ENCODE measurements around the gene FIGLA.

The FIGLA gene

GRCh38 chr2:70790136-70790828, at the start of gene FIGLA:
Gene FIGLA, minus strand, starts transcription at chr2:70790643. Its CDS starts 5 bp downstream, at chr2:70790638.
- no peak for DNase-seq

GRCh38 chr2:70837980-70838925, 47.8 kb upstream of the FIGLA start:
- no peak for DNase-seq

GRCh38 chr2:70835643-70836042, 45.2 kb upstream of the FIGLA start, which contains the start of gene CD207:
Gene CD207, minus strand, starts transcription at chr2:70835816. Its CDS starts 40 bp downstream, at chr2:70835776.
- no peak for DNase-seq

GRCh38 chr2:70834881-70835280, 44.4 kb upstream of the FIGLA start:
- no peak for DNase-seq

DNA sequence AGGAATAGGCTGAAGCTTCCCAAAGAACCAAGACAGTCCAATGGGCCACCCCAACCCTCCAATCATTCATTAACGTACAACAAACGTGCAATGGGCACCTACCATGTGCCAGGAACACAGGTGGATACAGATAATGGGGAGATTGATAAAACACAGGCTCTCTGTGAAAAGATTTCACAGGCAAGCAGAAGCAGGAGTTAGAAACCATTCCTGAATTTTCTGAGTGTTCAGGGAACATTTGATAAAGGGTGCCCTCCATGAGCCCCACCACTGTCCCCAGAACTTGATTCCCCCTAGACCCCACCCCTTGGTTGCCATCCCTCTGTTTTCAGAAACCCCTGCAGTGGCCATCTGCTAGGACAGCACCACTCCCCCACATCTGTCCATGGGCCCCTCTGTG, 43.7 kb upstream of the FIGLA start:
- no peak for DNase-seq

DNA sequence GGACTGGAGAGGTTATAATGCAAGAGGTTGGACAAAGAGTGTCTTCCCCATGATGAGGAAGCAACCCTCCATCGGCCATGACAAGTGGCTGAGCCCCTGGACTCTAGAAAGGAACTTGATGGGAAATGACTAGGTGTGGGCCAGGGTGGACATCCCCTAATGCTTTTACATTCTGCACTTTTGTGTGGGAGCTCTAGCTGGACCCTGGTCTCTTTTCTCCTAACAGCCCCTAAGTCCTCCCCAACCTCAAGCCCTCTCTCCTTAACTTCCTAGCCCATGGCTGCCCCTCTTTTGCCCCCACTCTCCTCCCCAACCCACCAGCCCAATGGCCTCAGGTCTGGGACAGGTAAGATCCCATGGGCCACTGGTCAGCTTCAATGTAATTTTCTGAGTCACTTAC, 42.8 kb upstream of the FIGLA start:
- DNase-seq: no peak

- DNase-seq: no peak
Measured at GRCh38 chr2:70832386-70832785, 41.9 kb upstream of the FIGLA start.

- DNase-seq: no peak
Measured at GRCh38 chr2:70831861-70832260, 41.4 kb upstream of the FIGLA start.

DNA sequence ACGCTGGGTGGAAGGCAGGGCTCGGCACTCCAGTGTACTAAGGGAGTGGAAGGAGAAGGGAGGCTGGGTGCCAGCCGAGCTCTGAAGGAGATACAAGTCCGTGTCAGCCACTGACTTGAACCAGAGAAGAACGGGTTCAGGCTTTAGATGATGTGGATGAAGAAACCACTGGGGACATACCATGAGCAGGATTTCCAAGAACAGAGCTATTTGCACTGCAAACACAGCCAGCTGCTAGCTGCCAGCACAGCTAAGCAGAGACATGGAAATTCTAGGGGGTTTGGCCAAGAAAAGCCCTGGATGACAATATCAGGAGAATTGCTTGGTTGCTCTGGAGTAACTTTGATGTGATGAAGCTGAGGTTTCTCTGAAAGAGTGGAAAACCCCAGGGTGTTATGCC, 39.9 kb upstream of the FIGLA start:
- DNase-seq: no peak

DNA sequence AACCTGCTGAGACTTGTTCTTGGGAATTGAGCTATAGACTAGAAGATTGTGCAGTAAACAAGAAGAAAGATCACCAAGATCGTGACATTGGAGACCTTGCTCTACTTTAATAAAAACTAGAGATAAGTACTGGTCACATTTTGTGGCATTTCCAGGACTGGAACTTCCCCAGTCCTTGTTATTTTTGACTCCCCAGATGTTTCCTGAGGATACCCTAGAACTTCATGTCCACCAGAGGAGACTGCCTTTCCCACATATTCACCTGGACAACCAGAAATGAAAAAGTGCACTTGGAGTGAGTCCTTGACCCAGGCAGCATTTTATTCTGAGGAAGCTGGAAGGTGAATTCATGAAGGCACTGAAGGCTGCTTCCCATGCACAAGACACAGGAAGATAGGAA, 39.5 kb upstream of the FIGLA start:
- DNase-seq: no peak

DNA sequence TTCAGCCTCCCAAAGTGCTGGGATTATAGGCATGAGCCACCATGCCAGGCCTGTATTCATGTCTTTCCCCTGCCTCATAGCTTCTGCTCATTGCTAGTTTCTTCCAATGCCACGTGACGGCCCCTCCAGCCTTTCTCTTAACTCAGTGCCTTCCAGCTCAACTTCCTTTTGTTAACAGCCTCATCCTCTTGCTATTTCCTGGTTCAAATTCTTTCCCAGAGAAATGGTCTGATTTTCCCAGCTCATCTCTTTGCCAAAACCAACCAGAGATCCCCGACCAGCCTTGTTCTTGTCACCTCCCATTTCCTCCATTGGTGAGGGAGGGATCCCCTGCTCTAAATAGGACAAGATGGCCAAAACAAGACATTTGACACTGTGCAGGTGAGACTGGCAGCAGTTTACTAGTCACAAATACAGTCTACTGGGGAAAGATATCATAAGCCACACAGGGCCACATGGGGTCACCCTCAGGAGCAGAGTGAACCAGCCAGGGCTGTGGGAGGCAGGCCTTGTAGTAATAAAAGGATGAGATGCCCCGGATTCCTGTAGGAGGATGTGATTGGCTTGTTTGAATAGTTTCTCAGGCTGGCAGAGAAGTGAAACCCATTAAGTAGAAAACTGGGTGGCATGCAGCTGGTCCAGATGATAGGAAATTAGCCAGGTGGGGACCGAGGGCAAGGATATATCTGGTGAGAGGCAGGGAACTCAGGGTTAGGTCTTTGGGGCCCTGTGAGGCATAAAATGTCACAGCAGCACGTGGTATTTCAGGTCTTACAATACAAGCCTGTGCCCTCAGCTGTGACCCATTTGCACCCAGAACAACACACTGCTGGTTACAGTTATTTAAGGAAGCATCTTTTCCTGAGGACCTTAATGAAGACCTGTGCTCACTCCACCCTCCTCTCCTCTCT, 38.7 kb upstream of the FIGLA start:
- no peak for DNase-seq

- DNase-seq: no peak
Measured at GRCh38 chr2:70828115-70828514, 37.7 kb upstream of the FIGLA start.

DNA sequence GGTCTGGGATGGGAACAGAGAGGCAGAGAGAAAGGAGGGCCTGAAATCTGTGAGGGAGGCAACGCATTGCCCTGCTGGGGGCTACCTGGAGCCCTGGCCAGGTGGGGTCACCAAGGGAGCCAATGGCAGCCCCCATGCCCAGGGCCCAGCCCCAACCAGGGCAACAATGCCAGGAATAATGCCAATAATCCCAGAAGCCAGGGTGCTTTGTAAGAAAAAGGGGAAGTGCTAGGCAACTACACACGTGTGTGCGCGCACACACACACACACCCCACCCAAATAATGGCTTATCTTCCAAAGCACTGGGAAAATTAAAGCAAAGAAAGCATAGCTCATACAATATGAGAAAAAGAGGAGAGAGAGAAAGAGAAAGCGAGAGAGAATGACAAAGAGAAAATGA, 36.9 kb upstream of the FIGLA start:
- DNase-seq: no peak

GRCh38 chr2:70826696-70827350, 36.4 kb upstream of the FIGLA start:
- DNase-seq: no peak

DNA sequence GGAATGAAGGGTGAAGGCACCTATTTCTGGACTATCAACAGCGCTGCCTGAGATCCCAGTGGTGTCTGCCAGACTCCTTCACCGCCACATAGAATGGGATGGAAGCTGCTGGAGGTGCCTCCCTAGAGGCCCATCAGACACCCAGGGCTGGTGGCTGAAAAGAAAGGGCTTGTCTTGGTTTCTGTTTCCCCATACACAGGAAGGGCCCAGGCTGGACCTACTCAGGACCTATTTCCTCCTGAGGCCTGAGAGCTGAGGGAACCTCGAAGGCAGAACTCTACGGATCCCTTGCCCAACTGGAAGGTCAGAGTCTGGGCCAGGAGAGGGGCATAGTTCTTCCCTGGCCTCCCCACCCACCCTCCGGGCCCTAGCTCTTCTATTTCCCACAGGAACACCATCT, 32.8 kb upstream of the FIGLA start:
- DNase-seq: no peak

- DNase-seq: no peak
Measured at GRCh38 chr2:70822843-70823242, 32.4 kb upstream of the FIGLA start.

DNA sequence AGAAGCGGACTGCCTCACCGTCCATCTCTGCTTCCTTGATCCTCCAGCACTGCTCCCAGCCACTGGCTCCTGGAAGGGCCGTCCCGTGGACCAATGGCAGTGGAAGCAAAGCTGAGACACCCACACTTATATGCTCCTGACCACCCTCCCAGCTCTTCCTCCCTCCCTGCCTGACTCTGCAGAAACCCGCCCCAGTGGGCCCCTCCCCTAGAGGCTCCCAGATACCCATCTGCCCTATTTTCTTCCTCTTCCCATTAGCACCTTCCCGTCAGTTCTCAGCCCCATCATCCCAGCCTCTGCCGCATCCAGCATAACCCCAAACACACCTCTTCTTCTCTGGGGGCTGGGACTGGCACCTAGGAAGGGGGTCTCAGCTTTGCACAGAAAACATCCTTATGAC, 30.1 kb upstream of the FIGLA start, which contains the start of gene CLEC4F:
Gene CLEC4F, minus strand, starts transcription at position 101 of the 400 bp plus-strand sequence. Its CDS starts 76 bp downstream, at position 25.
- DNase-seq: no peak

- DNase-seq: no peak
Measured at GRCh38 chr2:70817284-70817954, 27.0 kb upstream of the FIGLA start.

- no peak for DNase-seq
Measured at GRCh38 chr2:70816726-70817125, 26.3 kb upstream of the FIGLA start.

- DNase-seq: no peak
Measured at GRCh38 chr2:70808983-70809958, 18.8 kb upstream of the FIGLA start.

- DNase-seq: no peak
Measured at GRCh38 chr2:70807828-70808118, 17.3 kb upstream of the FIGLA start.
